ENCODE data around the gene SPZ1.

DNA sequence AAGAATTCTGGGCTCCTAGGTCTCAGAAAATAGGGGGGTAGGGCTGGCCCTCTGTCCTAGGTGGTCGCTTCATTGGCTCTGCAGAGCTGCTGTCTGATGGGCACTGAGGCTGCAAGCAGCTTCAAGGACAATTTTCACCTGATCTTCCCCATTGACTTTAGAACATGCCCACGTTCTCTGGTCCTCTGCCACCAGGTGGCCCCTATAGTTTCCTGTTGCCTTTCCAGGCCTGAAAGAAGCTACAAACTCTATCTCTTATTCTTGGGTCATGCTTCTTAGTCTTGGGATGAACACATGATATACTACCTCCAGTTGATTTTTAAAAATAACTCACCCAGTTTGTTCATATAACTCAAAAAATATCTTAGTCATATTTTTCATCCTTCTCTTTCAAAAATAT lies 26.3 kb downstream of the SPZ1 start:
- TF ChIP-seq POLR2AphosphoS5 (IDR thresholded peaks at IDR 0.05; ENCODE audit: low read depth, low read length) = no peak
- no peak for TF ChIP-seq EZH2 (IDR thresholded peaks at IDR 0.05)
- no peak for TF ChIP-seq POLR2A (IDR thresholded peaks at IDR 0.05; ENCODE audit: borderline replicate concordance, extremely low read depth, insufficient read depth, insufficient read length)
- peak; percentile 44 to 74 (median 65); a peak in 5 of 6 replicates for TF ChIP-seq CTCF (IDR thresholded peaks at IDR 0.05 in 2 of 3, conservative IDR thresholded peaks at IDR 0.05 in 1 of 3; ENCODE audit: borderline replicate concordance in 1 of 3, insufficient read depth in 1 of 3, low read depth in 2 of 3, low read length in 2 of 3)
- TF ChIP-seq, protein P1, sequence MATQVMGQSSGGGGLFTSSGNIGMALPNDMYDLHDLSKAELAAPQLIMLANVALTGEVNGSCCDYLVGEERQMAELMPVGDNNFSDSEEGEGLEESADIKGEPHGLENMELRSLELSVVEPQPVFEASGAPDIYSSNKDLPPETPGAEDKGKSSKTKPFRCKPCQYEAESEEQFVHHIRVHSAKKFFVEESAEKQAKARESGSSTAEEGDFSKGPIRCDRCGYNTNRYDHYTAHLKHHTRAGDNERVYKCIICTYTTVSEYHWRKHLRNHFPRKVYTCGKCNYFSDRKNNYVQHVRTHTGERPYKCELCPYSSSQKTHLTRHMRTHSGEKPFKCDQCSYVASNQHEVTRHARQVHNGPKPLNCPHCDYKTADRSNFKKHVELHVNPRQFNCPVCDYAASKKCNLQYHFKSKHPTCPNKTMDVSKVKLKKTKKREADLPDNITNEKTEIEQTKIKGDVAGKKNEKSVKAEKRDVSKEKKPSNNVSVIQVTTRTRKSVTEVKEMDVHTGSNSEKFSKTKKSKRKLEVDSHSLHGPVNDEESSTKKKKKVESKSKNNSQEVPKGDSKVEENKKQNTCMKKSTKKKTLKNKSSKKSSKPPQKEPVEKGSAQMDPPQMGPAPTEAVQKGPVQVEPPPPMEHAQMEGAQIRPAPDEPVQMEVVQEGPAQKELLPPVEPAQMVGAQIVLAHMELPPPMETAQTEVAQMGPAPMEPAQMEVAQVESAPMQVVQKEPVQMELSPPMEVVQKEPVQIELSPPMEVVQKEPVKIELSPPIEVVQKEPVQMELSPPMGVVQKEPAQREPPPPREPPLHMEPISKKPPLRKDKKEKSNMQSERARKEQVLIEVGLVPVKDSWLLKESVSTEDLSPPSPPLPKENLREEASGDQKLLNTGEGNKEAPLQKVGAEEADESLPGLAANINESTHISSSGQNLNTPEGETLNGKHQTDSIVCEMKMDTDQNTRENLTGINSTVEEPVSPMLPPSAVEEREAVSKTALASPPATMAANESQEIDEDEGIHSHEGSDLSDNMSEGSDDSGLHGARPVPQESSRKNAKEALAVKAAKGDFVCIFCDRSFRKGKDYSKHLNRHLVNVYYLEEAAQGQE (IDR thresholded peaks at IDR 0.05; ENCODE audit: low read depth) = no peak
- no peak for TF ChIP-seq SIN3A (IDR thresholded peaks at IDR 0.05; ENCODE audit: low read depth)
- no peak for TF ChIP-seq EGR1 (IDR thresholded peaks at IDR 0.05; ENCODE audit: low read depth)
- no peak for TF ChIP-seq SP1 (IDR thresholded peaks at IDR 0.05; ENCODE audit: low read depth)
- no peak for TF ChIP-seq JUND (IDR thresholded peaks at IDR 0.05)
- TF ChIP-seq CBX3 (IDR thresholded peaks at IDR 0.05; ENCODE audit: low read depth) = no peak

All from HCT116 (cell line).